Embryonic facial prominence (tissue), 1 donor: ENCODE results near the gene CIAO3.
A peak's percentile ranks its signal among the peaks of the same experiment; 100 is the strongest.
"Not testable (repeated sequence)": the region's sequence is repeated elsewhere in the genome, so short reads cannot be mapped to it uniquely, and the experiment has no call there.

Experiments
- DNase-seq: peaks from one replicate; pipeline ENCODE4 v3.0.0-alpha.2; 2016; ENCODE audit errors: extremely low spot score

The CIAO3 gene

DNA sequence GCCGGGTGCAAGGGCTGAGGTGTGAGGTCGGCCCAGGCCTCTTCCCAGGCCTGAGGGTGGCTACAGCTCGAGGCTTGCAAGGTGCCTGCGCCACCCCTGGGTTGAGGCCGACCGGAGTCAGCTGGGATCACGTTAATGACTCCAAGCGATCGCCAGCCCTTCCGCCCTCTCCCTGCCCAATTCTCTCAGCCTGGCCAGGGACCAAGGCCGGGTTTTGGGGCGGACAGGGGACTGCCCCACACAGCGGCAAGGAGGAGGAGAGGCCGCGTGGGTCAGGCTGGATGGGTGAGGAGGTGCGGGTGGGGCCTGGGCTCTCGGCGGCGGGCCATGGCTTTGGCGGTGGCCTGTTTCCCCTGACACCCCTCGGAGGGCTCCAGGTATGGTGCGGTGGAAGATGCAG lies 47.4 kb downstream of the CIAO3 start:
- no peak for DNase-seq

DNA sequence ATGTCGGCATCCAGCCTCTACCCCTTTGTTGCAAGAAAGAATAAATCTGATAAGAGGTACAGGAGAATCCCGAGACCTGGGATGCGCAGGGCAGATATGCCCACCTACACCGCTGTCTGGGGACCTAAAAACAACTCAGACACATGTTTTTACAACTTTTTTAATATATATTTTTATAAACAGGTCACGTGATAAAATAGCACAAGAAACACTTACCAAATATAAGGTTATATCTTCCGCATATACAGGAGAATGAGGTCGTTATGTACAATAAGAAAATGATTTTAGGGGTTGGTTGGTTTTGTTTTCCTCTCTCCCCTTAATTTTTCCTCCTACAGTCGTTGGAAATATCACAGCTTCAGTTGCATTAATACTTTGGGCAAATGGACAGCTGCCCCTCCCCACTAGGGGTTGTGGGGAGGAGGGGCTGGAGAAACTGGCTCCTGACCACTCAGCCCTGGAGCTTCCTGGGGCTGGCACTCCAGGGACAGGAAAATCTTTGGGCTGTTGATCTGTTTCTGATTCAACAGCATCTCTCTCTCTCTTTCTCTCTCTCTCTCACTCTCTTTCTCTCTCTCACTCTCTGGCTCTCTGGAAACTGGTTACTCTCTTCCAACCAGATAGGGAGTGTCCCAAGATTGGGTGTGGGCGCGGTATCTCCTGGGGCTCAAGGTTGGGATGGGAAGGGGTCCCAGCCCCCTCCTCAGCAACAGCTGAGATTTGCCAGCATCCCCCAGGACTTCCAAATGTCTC lies 48.3 kb downstream of the CIAO3 start:
- no peak for DNase-seq

DNA sequence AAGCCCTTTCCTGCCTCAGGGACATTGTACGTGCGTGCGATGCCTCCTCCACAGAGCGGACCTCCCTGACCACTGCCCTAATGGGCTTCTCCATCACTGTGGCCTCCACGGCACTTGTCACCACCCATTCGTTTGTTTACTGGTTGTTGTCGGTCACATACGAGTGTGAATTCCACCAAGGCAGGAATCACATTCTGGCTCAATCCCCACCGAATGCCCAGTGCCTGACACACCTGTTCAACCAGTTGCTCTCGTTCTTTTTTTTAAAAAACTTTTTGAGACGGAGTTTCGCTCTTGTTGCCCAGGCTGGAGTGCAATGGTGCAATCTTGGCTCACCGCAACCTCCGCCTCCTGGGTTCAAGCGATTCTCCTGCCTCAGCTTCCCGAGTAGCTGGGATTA lies 49.6 kb downstream of the CIAO3 start:
- not testable (repeated sequence) for DNase-seq

DNA sequence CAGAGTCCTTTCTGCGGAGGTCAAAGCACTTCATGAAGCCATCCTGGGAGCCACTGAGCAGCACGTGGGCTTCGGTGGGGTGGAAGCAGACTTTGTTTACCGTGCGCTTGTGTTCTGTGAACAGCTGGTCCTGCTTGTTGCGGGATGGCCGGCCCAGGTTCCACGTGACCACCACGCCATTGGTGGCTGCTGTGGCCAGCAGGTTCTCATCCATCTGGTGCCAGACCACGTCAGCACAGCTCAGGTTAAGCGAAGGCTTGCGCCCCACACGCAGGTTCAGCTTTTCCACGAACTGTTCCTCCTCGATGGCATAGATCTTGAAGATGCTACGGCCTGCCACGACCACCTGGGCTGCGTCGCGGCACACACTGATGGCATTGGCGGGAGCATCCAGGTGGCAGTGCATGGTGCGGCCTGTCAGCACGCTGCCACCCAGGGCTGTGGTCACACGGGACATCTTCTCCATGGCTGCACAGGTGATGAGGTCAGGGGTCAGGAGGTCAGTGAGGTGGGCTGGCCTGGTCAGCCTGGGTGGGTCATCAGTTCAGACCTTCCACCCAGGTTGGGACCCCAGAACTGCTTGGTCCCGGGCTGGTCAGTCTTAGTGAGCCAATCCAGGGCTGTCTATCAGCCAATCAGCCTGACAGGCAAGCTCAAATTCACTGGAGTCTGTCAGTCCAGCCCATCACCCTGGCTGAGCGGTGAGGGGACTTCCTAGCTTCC lies 51.5 kb downstream of the CIAO3 start:
- no peak for DNase-seq

DNA sequence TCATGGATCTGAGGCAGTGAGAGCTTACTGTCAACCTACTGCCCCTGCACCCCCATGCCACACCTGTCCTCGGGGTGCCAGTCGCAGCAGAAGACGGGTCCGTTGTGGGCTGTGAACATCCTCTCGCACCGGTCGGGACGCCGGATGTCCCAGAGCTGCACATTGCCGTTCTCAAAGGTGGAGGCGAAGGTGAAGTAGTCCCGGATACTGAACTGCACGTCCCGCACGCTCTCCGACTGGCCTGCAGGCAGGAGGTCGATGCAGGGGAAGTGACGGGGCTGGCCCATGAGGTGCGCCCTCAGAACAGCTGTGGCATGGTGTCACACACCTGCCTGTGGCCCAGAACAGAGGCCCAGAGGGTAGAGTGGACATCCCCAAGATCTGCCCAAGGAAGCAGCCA lies 53.3 kb downstream of the CIAO3 start:
- DNase-seq: no peak

DNA sequence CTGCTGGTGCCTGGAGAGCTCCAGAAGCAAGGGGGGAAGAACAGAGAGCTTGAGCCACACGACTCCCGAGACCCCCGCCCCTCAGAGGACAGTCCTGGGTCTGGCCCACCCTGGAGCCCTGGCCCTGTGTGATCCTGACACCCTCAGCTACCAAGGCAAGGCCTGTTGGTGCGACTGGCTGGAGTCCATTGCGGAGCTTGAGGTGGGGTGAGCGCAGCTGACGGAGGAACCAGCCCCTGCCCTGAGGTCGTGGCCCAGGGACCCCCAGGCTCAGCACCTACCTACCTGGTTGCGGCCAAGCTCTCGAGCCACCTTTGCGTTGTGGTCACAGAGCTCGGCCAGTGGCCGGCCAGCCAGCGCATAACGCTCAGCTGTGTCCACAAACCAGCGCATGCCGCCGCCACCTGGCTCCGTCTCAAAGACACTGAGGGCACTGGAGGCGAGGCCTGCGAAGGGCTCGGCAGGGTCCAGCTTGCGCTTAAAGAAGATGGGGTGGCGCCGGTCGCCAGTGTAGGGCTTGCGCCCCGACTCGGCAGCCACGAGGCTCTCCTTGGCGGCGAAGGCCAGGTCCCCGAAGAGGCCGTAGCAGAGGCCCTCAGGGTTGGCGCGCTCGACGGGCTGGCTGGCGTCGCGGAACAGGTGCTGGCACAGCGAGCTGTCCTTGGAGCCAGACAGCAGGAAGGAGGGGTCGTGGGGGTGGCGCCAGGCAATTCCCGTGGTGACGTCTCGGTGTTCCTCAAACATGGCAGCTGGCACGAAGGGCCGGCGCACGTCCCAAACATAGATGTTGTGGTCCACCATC lies 54.1 kb downstream of the CIAO3 start:
- no peak for DNase-seq

DNA sequence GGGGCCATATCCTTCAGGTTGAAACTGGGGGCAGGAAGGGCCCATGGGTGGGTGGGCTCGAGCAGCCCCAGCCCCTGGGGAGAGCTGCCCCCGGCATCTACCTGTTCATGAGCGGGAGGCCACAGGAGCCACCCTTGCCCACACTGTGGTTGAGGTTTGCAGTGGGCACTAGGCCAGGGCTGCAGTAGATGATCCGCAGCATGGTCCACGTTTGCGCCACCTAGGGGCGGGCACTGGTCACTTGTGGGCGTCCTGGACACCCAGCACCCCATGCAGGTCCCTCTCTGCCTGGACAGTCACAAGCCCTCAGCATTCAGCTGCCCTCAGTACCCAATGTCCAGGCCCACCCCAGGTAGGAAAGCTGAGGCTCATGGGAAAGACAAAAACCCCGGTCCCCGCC lies 54.8 kb downstream of the CIAO3 start:
- DNase-seq: no peak

DNA sequence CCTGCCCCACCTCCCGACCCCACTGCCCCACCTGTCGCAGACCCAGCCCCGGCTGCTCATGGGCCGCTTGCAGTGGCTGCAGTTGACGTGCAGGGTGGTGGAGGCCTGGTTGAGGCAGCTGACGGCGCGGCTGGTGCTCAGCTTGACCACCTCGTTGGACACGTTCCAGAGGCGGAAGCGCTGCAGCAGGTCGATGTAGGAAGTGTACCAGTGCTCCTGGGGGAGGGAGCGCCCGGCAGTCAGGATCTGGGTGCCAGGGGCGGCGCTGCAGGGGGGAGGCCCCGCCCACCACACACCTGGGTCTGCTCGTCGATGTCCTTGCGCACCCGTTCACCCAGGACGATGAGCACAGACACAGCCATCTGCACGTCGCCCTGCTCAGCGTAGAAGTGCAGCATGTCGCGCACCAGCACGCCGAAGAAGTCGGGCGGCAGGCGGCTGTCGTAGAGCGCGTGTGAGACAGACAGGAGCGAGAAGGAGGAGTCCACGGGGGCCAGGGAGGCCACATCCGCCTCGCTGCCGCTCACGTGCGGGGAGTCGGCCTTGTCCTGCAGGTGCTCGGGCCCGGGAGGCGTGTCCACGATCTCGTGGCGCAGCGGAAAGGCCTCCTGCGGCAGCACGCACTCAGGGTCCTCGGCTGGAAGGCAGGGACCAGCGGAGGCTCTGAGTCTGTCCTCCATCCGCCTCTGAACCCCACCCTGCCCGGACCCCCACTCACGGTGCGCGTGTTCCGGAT lies 55.7 kb downstream of the CIAO3 start:
- no peak for DNase-seq

DNA sequence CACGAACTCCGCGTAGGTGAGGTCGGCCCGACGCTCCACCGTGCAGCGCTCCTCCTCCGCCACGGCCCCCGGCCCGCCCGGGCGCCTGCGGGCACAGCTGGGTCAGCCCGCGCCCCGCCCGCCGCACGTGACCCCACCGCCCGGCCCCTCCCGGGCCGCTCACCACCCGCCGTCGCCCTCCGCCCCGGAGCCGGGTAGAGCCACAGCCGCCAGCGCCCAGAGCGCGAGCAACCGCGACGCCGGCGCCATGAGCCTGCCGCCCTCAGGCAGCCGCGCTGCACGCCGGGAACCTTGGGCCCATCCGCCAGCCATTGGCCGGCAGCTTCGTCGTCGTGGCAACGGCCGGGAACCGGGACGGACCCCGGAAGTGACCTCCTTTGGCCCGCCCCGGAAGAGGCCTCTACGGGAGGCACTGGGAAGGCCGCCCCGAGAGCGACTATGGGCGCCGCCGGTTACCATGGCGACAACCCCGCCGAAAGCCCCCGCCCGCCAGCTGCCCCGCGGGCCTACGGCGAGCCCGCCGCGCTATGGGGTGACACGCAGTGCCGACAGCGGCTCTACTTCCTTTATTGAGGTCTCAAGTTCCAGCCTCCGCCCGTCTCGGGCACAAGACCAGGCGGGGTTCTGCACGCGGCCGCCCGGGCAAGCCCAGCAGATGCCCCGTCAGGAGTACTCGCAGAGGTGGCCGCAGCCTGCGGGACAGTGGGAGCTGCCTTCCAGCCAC lies 56.6 kb downstream of the CIAO3 start, which contains the start of gene JMJD8:
Gene JMJD8, minus strand, starts transcription at position 264 of the 724 bp plus-strand sequence. Its CDS starts 15 bp downstream, at position 249.
- DNase-seq: peak; percentile 82

DNA sequence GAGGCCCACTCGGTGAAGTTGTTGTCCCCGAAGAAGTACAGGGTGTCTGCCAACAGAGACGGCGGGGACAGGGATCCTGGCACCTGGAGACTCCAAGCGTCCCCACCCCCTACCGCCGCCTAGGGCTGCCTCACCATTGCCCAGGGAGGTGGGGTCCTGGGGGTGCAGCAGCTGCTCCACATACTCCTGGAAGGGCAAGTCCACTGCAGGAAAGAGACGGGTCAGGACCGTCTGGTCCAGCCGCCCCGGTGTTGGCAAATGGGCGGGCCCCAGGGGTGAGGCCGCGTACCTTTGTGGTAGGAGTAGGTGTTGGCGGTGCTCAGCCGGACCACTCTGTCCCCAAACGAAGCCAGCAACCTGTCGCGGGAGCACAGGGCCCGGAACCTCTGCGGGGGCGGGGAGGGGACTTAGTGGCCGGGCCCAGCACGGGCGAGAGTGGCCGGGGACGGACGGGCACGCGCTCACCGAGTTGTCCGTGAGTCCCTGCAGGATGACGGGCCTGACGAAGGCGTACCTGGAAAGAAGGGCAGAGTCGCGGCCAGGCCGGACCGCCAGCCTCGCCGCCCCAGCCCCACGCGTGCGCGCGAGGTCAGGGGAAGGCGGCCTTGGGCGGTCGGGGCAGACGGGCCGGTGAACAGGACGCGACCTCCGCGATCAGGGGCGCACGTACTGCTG lies 57.3 kb downstream of the CIAO3 start:
- no peak for DNase-seq

DNA sequence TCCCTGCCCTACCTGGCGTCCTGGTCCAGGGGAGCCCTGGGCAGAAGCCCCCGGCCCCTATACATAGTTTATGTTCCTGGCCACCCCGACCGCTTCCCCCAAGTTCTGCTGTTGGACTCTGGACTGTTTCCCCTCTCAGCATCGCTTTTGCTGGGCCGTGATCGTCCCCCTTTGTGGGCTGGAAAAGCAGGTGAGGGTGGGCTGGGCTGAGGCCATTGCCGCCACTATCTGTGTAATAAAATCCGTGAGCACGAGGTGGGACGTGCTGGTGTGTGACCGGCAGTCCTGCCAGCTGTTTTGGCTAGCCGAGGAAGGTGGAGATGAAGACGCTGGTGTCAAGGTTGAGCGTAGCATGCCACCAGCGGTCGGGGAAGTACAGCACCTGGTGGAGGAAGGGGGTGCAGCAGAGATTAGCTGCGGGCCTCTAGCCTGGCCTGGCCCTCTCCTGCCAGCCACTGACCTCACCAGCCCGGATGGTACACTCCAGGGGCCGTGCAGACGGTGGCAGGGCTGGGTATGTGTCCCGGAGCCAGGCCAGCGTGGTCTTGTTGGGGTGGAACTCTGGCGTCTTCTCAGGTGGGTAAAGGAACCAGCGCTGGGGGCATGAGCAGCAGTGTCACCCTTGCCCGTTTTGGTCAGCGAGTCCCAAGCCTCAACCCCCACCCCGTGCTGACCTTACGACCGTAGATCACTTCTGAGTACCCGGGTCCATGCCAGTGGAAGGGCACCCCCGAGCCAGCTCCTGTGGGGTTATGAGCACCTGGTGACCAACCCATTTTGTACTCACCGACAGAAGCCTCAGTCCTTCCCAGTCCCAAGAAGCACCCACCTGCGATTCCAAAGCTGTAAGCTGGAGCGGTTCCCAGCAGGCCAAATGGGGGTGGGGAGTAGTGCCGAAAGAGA lies 58.1 kb downstream of the CIAO3 start:
- no peak for DNase-seq

DNA sequence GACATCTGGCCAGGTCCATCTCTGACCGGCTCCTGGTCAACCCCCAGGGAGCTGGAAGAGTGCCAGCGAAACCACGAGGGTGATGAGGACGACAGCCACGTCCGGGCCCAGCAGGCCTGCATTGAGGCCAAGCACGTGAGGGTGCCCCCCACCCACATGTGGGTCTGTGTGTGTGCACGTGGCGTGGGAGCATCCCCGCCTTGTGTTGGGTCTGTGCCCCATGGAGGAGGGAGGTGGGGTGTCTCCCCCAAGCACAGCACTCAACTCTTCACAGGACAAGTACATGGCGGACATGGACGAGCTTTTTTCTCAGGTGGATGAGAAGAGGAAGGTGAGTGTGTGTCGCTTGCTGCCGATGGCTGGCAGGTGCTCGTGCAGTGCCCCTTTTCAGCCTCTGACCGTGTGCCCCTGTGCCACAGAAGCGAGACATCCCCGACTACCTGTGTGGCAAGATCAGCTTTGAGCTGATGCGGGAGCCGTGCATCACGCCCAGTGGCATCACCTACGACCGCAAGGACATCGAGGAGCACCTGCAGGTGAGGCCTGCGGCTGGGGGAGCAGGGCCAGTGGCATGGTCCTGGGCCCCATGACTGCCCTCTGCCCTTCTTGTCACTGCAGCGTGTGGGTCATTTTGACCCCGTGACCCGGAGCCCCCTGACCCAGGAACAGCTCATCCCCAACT lies 58.9 kb downstream of the CIAO3 start:
- DNase-seq: no peak

DNA sequence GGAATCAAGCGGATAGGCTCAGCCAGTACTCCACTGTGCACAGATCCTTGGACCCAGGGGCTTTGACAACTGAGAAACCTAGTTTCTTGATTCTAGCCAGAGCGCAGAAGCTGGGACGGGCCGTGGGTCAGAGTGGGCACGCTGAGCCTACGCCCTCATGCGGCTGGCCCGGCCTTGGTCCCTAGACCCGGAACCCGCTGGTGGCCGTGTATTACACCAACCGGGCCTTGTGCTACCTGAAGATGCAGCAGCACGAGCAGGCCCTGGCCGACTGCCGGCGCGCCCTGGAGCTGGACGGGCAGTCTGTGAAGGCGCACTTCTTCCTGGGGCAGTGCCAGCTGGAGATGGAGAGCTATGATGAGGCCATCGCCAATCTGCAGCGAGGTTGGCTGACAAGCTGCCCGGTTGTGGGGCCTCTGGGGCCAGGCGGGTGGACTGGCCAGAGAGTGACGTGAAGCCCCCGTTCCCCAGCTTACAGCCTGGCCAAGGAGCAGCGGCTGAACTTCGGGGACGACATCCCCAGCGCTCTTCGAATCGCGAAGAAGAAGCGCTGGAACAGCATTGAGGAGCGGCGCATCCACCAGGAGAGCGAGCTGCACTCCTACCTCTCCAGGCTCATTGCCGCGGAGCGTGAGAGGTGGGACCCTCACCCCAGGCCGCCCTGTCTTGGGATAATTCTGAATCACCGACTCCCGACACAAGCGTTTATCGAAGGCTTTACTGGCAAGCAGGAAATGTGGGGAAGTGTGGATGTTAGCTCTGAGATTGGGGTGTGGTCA lies 59.6 kb downstream of the CIAO3 start:
- DNase-seq: no peak

DNA sequence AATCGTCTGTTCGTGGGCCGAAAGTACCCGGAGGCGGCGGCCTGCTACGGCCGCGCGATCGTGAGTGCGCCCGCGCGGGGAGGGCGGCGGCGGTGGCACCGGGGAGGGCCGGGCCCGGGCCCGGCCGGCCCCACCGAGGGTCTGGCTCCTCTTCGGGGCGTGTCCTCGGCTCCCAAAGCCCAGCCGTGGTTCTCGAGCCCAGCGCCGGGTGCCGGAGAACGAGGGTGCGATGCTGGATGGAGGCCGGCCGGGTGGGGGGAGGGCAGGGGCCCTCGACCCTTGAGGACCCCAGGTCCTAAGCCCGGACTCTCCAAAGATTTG lies 60.2 kb downstream of the CIAO3 start:
- DNase-seq: no peak

DNA sequence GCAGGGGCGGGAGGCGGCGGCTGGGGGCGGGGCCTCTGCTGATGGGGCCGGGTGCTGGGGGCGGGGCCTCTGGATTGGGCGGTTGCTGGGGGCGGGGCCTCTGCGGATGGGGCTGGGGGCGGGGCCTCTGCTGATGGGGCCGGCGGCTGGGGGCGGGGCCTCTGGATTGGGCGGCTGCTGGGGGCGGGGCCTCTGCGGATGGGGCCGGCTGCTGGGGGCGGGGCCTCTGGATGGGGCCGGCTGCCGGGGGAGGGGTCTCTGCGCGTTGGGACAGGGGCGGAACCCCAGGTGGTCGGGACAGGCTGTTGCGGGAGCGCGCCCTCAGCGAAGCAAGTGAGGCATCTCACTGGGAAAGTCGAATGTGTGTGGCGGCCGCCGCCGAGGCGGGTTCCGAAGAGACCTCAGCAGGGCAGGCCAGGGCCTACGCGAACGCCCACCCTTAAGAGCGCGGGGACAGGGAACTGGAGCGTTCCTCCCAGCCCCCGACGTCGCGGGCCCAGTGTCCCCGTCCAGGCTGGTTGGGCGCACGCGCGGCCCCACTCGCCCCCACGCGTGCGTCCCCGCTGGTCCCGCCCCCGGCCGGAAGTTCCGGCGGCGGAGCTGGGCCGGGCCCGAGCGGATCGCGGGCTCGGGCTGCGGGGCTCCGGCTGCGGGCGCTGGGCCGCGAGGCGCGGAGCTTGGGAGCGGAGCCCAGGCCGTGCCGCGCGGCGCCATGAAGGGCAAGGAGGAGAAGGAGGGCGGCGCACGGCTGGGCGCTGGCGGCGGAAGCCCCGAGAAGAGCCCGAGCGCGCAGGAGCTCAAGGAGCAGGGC lies 60.8 kb downstream of the CIAO3 start, which contains the start of gene STUB1:
Gene STUB1, plus strand, starts transcription at position 597 of the 811 bp plus-strand sequence. Its CDS starts 116 bp downstream, at position 713.
- peak; percentile 68 for DNase-seq
